Fibroblast of lung (primary cell): Measurements from ENCODE around the gene SH3D21.

Experiments
- EZH2 ChIP-seq: IDR thresholded peaks from 2 replicates; pipeline ENCODE4 v1.5.1; 2012; ENCODE audit warnings: low read length, control low read depth, mild to moderate bottlenecking; ENCODE audit errors: missing control alignments
- TF ChIP-seq, protein P1 (sequence below), 2 donors: IDR thresholded peaks in 1 of 2; conservative IDR thresholded peaks in 1 of 2; 1 replicate in 1 of 2; 2 replicates in 1 of 2; pipeline ENCODE4 v1.5.1; 2011 to 2012; ENCODE audit warnings: low read length in 2 of 2, control low read depth in 1 of 2, inconsistent platforms in 1 of 2, low read depth in 1 of 2, mild to moderate bottlenecking in 1 of 2

DNA sequence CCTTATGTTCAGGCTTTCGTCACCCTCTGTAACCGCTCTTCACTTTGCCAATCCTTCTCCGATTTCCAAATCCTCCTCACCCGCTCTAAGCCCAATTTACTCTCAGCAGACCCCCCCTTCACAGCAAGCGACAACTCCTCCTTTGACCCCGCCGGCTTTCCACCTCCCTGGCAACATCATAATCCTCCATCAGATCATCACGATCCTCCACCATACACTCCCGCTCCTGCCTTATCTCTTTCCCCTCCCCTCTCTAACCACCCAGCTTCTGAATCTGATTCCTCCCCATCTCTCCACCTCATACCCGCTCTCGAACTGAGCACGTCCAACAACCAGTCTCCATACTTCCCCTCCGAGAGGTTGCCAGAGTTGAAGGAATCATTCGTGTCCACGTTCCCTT, 24.8 kb downstream of the SH3D21 start:
- TF ChIP-seq EZH2 = no peak
- TF ChIP-seq, protein P1, sequence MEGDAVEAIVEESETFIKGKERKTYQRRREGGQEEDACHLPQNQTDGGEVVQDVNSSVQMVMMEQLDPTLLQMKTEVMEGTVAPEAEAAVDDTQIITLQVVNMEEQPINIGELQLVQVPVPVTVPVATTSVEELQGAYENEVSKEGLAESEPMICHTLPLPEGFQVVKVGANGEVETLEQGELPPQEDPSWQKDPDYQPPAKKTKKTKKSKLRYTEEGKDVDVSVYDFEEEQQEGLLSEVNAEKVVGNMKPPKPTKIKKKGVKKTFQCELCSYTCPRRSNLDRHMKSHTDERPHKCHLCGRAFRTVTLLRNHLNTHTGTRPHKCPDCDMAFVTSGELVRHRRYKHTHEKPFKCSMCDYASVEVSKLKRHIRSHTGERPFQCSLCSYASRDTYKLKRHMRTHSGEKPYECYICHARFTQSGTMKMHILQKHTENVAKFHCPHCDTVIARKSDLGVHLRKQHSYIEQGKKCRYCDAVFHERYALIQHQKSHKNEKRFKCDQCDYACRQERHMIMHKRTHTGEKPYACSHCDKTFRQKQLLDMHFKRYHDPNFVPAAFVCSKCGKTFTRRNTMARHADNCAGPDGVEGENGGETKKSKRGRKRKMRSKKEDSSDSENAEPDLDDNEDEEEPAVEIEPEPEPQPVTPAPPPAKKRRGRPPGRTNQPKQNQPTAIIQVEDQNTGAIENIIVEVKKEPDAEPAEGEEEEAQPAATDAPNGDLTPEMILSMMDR (conservative IDR thresholded peaks at IDR 0.05 in 1 of 2, IDR thresholded peaks at IDR 0.05 in 1 of 2; ENCODE audit: low read depth in 1 of 2, low read length in 2 of 2) = no peak
